ENCODE data around the gene TNS1.

TNS1 gene

DNA sequence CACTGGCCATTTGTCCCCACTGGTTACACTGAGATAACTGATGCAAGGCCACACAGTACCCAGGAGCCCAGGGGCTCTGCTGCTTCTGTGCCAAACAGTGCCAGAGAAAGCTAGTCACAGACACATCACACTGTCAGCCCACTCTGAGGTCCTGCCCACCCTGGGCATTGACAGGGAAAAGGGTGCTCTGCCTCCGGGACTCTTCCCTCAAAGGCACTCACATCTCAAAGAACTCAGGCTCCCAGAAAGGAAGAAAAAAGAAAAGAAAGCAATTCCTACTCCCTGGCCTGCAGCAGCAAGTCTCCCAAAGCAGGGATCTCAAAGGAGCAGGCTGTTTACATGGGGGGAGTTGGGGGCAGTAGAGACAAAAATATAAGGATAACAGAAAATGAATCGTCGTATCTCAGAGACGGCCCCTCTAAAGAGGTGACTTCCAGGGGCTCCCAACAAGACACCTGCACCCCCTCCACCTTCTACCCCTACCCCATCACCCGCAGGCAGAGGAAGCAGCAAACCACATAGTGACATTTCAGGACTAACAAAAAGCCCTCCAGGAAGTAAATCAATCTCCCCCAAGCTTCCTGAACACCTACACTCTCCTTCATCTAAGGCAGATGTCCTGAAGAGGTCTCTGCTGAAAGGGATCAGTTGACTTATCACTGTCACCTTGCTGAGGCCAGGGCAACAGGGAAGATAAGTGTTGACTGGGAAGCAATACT, 247.6 kb downstream of the TNS1 start:
- Mint-ChIP-seq H3K4me3 (no peak overlapping the region), H3K27me3 (ENCODE audit: low read depth) (no peaks in the 10 kb centered on the region), H3K4me1 (ENCODE audit: low read depth) (peaks cover 16% of the 10 kb centered on the region), H3K36me3 (ENCODE audit: low read depth) (no peaks in the 10 kb centered on the region), H3K9me3 (no peaks in the 10 kb centered on the region), H3K27ac (no peak overlapping the region)
- no peak for DNase-seq (ENCODE audit: low spot score)

DNA sequence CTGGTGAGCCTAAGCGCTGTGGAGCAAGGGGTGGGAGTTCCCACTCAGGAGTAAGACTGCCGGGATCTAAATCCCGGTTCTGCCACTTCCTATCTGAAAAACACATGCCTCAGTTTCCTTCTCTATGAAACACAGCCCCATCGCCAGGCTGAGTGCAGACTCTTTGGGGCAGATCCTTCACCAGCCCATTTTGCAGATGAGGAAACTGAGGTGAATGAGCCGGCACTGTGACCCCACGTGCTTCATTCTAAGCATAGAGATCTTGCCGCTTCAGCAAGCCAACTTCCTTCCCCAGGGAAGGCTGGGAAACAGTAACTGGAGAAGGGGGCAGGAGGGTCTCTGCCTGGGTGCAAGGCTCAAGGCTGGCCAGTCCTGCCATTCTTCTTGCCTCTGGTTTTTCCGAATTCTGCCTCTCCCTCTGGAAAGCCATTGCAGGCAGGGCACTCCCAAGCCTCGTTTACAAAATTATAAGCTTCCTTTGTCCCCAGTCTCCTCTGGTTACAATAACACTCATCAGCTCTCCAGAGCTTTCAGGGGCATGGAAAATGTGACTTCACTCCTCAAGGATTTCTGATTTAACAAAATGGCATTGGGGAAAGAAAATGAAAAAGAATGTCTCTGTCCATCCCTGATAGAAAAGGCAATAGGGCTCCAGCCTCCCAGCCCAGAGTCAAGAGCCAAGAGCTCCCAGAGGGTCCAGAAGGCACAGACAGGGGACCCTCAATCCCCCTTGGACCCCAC, 249.2 kb downstream of the TNS1 start:
- H3K4me3 Mint-ChIP-seq: no peak overlapping the region
- H3K27me3 Mint-ChIP-seq (ENCODE audit: low read depth): no peaks in the 10 kb centered on the region
- H3K36me3 Mint-ChIP-seq (ENCODE audit: low read depth): no peaks in the 10 kb centered on the region
- H3K9me3 Mint-ChIP-seq: no peaks in the 10 kb centered on the region
- H3K4me1 Mint-ChIP-seq (ENCODE audit: low read depth): peaks cover 16% of the 10 kb centered on the region
- no peak for DNase-seq (ENCODE audit: low spot score)
- H3K27ac Mint-ChIP-seq: no peak overlapping the region

DNA sequence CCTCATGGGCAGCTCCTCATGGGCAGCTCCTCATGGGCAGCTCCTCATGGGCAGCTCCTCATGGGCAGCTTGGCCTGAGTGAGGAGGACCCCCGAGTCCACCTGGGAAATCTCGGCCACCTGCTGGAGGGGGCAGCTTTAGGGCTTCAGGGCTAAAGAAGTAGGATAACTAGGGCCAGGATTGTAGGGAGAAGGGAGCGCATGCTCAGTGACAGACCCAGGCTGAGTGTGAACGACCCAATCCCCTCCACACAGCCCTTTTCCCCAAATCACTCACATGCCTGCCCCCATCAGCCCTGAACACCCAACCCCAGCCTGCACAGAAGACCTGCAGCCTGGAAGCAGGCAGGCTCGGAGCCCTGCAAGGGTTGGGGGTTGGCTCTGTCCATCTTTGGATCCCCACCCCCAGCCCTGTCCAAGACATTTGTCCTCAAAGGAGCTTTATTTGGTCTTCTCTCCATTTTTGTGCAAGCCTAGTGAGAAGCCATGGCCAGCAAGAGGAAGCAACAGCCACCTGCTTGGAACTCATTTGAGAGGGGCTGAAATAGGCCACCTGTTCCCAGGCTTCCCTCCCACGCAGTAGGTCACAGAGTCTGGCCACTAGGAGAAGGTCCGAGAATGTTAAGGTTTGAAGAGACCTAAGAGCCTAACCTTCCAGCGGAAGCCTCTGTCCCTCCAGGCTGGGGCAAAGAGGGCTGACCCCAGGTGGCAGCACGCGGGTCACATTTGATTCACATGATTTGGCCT, 249.9 kb downstream of the TNS1 start:
- Mint-ChIP-seq H3K4me3 (no peak overlapping the region), H3K36me3 (ENCODE audit: low read depth) (no peaks in the 10 kb centered on the region), H3K4me1 (ENCODE audit: low read depth) (peaks cover 16% of the 10 kb centered on the region), H3K27me3 (ENCODE audit: low read depth) (no peaks in the 10 kb centered on the region), H3K9me3 (no peaks in the 10 kb centered on the region), H3K27ac (no peak overlapping the region)
- no peak for DNase-seq (ENCODE audit: low spot score)

GRCh38 chr2:217751952-217752351, 250.8 kb downstream of the TNS1 start:
- Mint-ChIP-seq H3K27ac (no peak overlapping the region), H3K4me1 (ENCODE audit: low read depth) (peaks cover 14% of the 10 kb centered on the region), H3K27me3 (ENCODE audit: low read depth) (no peaks in the 10 kb centered on the region)

DNA sequence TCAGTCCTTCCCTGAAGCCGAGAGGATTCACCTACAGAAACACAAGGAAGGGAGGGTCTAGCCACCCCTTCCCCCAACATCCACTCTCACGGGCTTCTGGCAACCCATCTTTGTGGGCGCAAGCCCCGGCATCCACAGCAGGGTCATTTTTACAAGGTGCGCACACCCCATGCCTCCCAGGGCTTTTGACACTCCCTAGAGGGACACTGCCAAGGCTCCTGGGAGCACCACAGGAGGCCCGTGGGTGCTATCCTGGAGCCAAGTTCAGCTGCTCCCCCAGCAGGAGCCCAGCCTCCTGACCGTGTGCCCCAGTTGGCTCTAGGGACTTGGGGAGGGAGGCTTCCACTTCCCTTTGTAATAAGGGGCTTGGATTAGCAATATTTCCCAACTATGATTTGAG, 251.6 kb downstream of the TNS1 start:
- Mint-ChIP-seq H3K36me3 (ENCODE audit: low read depth) (no peaks in the 10 kb centered on the region), H3K4me3 (no peak overlapping the region), H3K9me3 (no peaks in the 10 kb centered on the region), H3K27me3 (ENCODE audit: low read depth) (no peaks in the 10 kb centered on the region), H3K4me1 (ENCODE audit: low read depth) (peaks cover 9% of the 10 kb centered on the region), H3K27ac (no peak overlapping the region)
- no peak for DNase-seq (ENCODE audit: low spot score)

More at GRCh38 chr2:217751952-217752351, 250.8 kb downstream of the TNS1 start:
- DNase-seq (ENCODE audit: low spot score): no peak
- no peak overlapping the region for H3K4me3 Mint-ChIP-seq
- no peaks in the 10 kb centered on the region for H3K36me3 Mint-ChIP-seq (ENCODE audit: low read depth)
- H3K9me3 Mint-ChIP-seq: no peaks in the 10 kb centered on the region
